ENCODE results near the gene SUSD3. TPM values are rescaled to one million over a fixed set of nuclear protein-coding genes. Genes with fewer than 3 reads are reported as not detected.

The SUSD3 gene
- total and polyA plus RNA-seq, 7 experiments from 2014 or later: 62.8 to 315 (median 78.8) TPM

DNA sequence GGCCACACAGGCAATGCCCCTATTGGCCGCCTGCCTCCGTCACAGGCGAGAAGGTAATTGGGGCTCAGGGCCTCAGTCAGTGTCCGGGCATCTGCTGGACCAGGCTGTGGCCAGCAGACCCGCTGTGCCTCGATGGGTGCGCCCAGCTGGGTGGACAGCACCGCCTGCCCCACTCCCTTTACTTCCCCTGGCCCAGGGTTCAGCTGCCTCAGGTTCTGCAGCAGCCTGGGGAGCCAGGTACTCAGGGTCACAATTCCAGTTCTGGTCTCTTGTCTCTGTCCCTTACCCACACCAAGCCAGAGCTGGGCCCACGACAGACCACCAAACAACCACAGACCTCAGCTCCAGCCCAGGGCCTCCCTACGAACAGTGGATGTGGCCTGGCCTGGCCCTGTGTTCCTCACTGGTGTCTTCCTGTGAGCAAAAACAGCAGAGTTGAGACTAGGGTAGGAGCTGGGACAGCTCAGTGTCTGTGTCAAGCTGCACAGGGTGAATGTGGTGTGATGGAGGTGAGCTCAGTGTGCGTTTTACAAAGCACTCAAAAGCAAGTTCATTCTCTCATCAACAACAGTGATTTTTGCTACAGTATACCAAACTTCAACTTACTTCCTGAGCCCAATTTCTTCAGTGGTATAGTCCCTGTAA, 33.4 kb upstream of the SUSD3 start:
- H3K36me3 Mint-ChIP-seq: peaks cover 7 to 43% (median 32%) of the 10 kb centered on the region in 5 donors
- ATAC-seq: no peak

DNA sequence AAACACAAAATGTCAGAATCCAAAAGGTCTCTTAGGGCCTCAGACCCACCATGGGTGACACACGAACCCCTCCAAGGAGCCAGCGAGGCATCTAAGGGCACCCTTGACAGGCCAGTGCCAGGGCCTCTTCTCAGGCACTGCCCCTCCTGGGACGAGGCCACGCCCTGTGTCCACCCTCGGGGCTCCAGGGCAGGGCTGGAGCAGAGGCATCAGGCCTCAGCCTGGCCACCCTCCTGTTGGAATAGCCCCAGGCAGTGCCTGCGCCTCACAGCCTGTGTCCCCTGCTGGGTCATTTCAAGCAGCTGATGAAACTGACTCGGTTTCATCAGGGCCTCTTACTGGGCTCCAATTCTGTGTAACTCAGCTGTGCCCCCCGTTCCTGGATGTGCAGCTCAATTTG, 32.8 kb upstream of the SUSD3 start:
- DNase-seq: no peak
- Histone ChIP-seq H3K27ac (ENCODE audit: low read depth, low read length) (peak overlapping the region; percentile 90), H3K4me3 (ENCODE audit: low read length) (no peak overlapping the region), H3K27me3 (ENCODE audit: control insufficient read depth in 2 of 2, insufficient read depth in 2 of 2, low read length in 2 of 2) (no peaks in the 10 kb centered on the region), H3K4me1 (ENCODE audit: control insufficient read depth in 2 of 2, insufficient read depth in 2 of 2, low read length in 2 of 2) (peaks cover 63 to 90% of the 10 kb centered on the region in 2 donors), H3K9me3 (ENCODE audit: control insufficient read depth in 2 of 3, low read length in 3 of 3) (no peaks in the 10 kb centered on the region), H3K36me3 (ENCODE audit: control insufficient read depth in 2 of 3, insufficient read depth in 3 of 3, low read length in 3 of 3) (peaks cover 20 to 67% (median 22%) of the 10 kb centered on the region in 3 experiments)
- intact Hi-C loops (cut with micrococcal nuclease): no loop called here
- Mint-ChIP-seq H3K4me3 (peak overlapping the region; percentile 60 to 89 (median 77)), H3K27ac (peak overlapping the region; percentile 96 to 100 (median 99)), H3K9me3 (peaks cover 0 to 1% (median 0%) of the 10 kb centered on the region in 11 donors), H3K36me3 (peaks cover 9 to 46% (median 37%) of the 10 kb centered on the region in 5 donors), H3K4me1 (peaks cover 54 to 94% (median 81%) of the 10 kb centered on the region in 7 donors), H3K27me3 (no peaks in the 10 kb centered on the region)
- no peak for ATAC-seq
- ChIA-PET CTCF (interaction anchor here (0.7 to 2.5 kb wide), 9 partner anchors 9 to 73 kb away, joined by 3 to 11 read pairs (median 6); no protein-coding TSS in a partner anchor), POLR2A (interaction anchor here (0.7 to 19.6 kb wide), 21 partner anchors 8 to 255 kb away, joined by 3 to 365 read pairs (median 3); partner anchors contain the start of genes CARD19 and SUSD3)

More for the DNA sequence above, 33.4 kb upstream of the SUSD3 start:
- Histone ChIP-seq H3K36me3 (ENCODE audit: control insufficient read depth in 2 of 3, insufficient read depth in 3 of 3, low read length in 3 of 3) (peaks cover 22 to 67% (median 24%) of the 10 kb centered on the region in 3 experiments), H3K4me1 (ENCODE audit: control insufficient read depth in 2 of 2, insufficient read depth in 2 of 2, low read length in 2 of 2) (peaks cover 61 to 90% of the 10 kb centered on the region in 2 donors), H3K9me3 (ENCODE audit: control insufficient read depth in 2 of 3, low read length in 3 of 3) (no peaks in the 10 kb centered on the region), H3K27ac (ENCODE audit: low read depth, low read length) (peak overlapping the region; percentile 90), H3K4me3 (ENCODE audit: low read length) (no peak overlapping the region), H3K27me3 (ENCODE audit: control insufficient read depth in 2 of 2, insufficient read depth in 2 of 2, low read length in 2 of 2) (no peaks in the 10 kb centered on the region)
- CTCF ChIA-PET: interaction anchor here (0.7 to 2.5 kb wide), 12 partner anchors 10 to 174 kb away, joined by 3 to 11 read pairs (median 5); no protein-coding TSS in a partner anchor
- Mint-ChIP-seq H3K9me3 (peaks cover 0 to 1% (median 0%) of the 10 kb centered on the region in 11 donors), H3K4me1 (peaks cover 50 to 94% (median 81%) of the 10 kb centered on the region in 7 donors), H3K4me3 (peak overlapping the region; percentile 60 to 89 (median 77)), H3K27ac (peak overlapping the region; percentile 95 to 100 (median 98)), H3K27me3 (no peaks in the 10 kb centered on the region)
- intact Hi-C loops (cut with micrococcal nuclease): no loop called here
- peak in 6 of 9 donors; percentile 42 to 65 (median 52) for DNase-seq
- POLR2A ChIA-PET: interaction anchor here (0.7 to 19.6 kb wide), 21 partner anchors 9 to 255 kb away, joined by 3 to 365 read pairs (median 5); partner anchors contain the start of genes CARD19, NINJ1 and SUSD3

DNA sequence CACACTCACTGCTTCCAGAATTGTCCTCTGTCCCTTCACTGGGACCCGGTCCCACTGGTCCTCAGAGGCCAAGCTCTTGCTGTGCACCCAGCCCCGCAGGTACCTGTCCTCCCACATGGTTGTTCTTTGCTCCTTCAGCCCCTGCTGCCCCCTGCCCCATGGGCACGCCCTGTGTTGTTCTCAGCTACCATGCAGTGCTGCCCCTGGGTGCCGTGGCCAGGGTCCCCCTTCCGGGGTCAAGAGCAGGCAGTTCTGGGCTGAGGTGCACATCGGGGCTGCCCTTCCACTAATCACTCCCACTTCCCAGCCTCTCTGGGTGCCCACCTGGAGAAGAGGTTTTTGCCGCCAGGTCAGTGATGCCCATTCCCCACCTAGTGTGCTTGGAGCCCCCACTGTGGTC, 31.9 kb upstream of the SUSD3 start:
- Mint-ChIP-seq H3K4me1 (peaks cover 60 to 95% (median 83%) of the 10 kb centered on the region in 7 donors), H3K27me3 (no peaks in the 10 kb centered on the region), H3K4me3 (peak overlapping the region in 7 of 10 donors; percentile 32 to 90 (median 82)), H3K27ac (peak overlapping the region; percentile 96 to 100 (median 99)), H3K36me3 (peaks cover 14 to 50% (median 45%) of the 10 kb centered on the region in 5 donors), H3K9me3 (peaks cover 0 to 1% (median 0%) of the 10 kb centered on the region in 11 donors)
- Histone ChIP-seq H3K27ac (ENCODE audit: low read depth, low read length) (peak overlapping the region; percentile 90), H3K4me1 (ENCODE audit: control insufficient read depth in 2 of 2, insufficient read depth in 2 of 2, low read length in 2 of 2) (peaks cover 62 to 90% of the 10 kb centered on the region in 2 donors), H3K4me3 (ENCODE audit: low read length) (no peak overlapping the region), H3K36me3 (ENCODE audit: control insufficient read depth in 2 of 3, insufficient read depth in 3 of 3, low read length in 3 of 3) (peaks cover 20 to 67% (median 29%) of the 10 kb centered on the region in 3 experiments), H3K9me3 (ENCODE audit: control insufficient read depth in 2 of 3, low read length in 3 of 3) (no peaks in the 10 kb centered on the region), H3K27me3 (ENCODE audit: control insufficient read depth in 2 of 2, insufficient read depth in 2 of 2, low read length in 2 of 2) (no peaks in the 10 kb centered on the region)
- ChIA-PET POLR2A (interaction anchor here (0.6 to 19.6 kb wide), 14 partner anchors 9 to 88 kb away, joined by 3 to 365 read pairs (median 4); partner anchors contain the start of gene SUSD3), CTCF (interaction anchor here (0.7 to 2.5 kb wide), 5 partner anchors 12 to 75 kb away, joined by 3 to 11 read pairs (median 6); no protein-coding TSS in a partner anchor)
- ATAC-seq (no peak), DNase-seq (no peak)
- intact Hi-C loops (cut with micrococcal nuclease): no loop called here

DNA sequence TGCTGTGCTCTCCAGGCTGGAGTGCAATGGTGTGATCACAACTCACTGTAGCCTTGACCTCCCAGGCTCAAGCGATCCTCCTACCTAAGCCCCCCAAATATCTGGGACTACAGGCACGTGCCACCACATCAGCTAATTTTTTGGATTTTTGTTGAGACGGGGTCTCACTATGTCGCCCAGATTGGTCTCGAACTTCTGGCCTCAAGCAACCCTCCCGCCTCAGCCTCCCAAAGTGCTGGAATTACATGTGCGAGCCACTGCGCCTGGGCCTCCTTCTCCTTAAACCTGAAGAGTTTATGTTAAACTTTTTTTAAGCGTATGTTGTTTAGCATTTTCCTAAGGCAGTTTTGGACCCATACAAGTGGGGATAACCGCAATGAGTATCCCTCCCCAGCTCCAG, 30.8 kb upstream of the SUSD3 start:
- Mint-ChIP-seq H3K4me1 (peaks cover 54 to 97% (median 84%) of the 10 kb centered on the region in 7 donors), H3K4me3 (peak overlapping the region; percentile 80 to 91 (median 88)), H3K27ac (peak overlapping the region; percentile 96 to 100 (median 99)), H3K27me3 (no peaks in the 10 kb centered on the region), H3K36me3 (peaks cover 15 to 50% (median 49%) of the 10 kb centered on the region in 5 donors), H3K9me3 (peaks cover 0 to 3% (median 0%) of the 10 kb centered on the region in 11 donors)
- peaks cover 20 to 67% (median 34%) of the 10 kb centered on the region in 3 experiments for H3K36me3 ChIP-seq (ENCODE audit: control insufficient read depth in 2 of 3, insufficient read depth in 3 of 3, low read length in 3 of 3)
- H3K4me1 ChIP-seq (ENCODE audit: control insufficient read depth in 2 of 2, insufficient read depth in 2 of 2, low read length in 2 of 2): peaks cover 62 to 92% of the 10 kb centered on the region in 2 donors
- no peaks in the 10 kb centered on the region for H3K27me3 ChIP-seq (ENCODE audit: control insufficient read depth in 2 of 2, insufficient read depth in 2 of 2, low read length in 2 of 2)
- ChIA-PET POLR2A (interaction anchor here (0.6 to 19.6 kb wide), 25 partner anchors 9 to 116 kb away, joined by 3 to 365 read pairs (median 5); partner anchors contain the start of genes CARD19 and SUSD3), CTCF (interaction anchor here (0.6 to 2.1 kb wide), 10 partner anchors 8 to 82 kb away, joined by 3 to 12 read pairs (median 4); no protein-coding TSS in a partner anchor)
- H3K9me3 ChIP-seq (ENCODE audit: control insufficient read depth in 2 of 3, low read length in 3 of 3): no peaks in the 10 kb centered on the region
- no peak for ATAC-seq
- H3K4me3 ChIP-seq (ENCODE audit: low read length): peak overlapping the region; percentile 49
- intact Hi-C loops (cut with micrococcal nuclease): loop anchor here (1.0 to 2.0 kb wide), 12 partner anchors 13 to 107 kb away; partner anchors contain the start of genes NINJ1 (in 2 of the 2), CARD19 (in 1 of the 2) and SUSD3 (in 1 of the 2)
- DNase-seq: no peak
- peak overlapping the region; percentile 90 for H3K27ac ChIP-seq (ENCODE audit: low read depth, low read length)

DNA sequence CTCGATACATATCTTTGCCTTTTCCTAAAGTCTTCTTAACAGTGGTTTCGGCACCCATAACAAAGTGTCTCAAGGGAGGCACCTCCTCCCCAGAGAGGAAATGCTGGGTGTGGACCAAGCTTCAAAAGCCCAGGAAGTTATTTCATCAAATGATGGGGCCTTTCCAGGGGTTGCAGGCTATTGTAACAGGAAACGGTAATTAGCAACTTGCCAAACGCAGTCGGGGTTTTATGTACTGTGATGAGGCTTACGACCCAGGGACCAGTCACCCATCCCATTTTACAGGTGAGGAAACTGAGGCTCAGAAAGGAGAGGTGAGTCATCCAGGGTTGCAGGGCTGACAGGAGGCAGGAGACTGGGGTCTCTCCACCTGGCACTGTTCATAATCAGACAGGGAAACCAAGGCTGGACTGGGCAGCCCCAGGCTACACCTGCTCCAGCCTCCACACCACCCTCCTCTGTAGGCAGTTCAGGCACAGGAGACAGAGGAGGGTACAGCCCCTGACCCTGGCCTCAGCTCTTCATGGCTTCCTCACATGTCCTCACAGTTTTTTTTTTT, 30.0 kb upstream of the SUSD3 start:
- peaks cover 0 to 3% (median 0%) of the 10 kb centered on the region in 11 donors for H3K9me3 Mint-ChIP-seq
- H3K27me3 Mint-ChIP-seq: no peaks in the 10 kb centered on the region
- intact Hi-C loops (cut with micrococcal nuclease): loop anchor here (1.0 to 2.0 kb wide), 12 partner anchors 14 to 106 kb away; partner anchors contain the start of genes NINJ1 (in 2 of the 2), CARD19 (in 1 of the 2) and SUSD3 (in 1 of the 2)
- H3K4me3 Mint-ChIP-seq: peak overlapping the region; percentile 80 to 91 (median 88)
- DNase-seq (peak; percentile 38 to 94 (median 91)), ATAC-seq (peak; percentile 93)
- peak overlapping the region; percentile 90 for H3K27ac ChIP-seq (ENCODE audit: low read depth, low read length)
- H3K9me3 ChIP-seq (ENCODE audit: control insufficient read depth in 2 of 3, low read length in 3 of 3): no peaks in the 10 kb centered on the region
- CTCF ChIA-PET: interaction anchor here (0.6 to 2.1 kb wide), 13 partner anchors 9 to 81 kb away, joined by 3 to 12 read pairs (median 4); no protein-coding TSS in a partner anchor
- H3K4me1 ChIP-seq (ENCODE audit: control insufficient read depth in 2 of 2, insufficient read depth in 2 of 2, low read length in 2 of 2): peaks cover 62 to 93% of the 10 kb centered on the region in 2 donors
- peak overlapping the region; percentile 49 for H3K4me3 ChIP-seq (ENCODE audit: low read length)
- POLR2A ChIA-PET: interaction anchor here (0.5 to 19.6 kb wide), 29 partner anchors 9 to 126 kb away, joined by 3 to 365 read pairs (median 5); partner anchors contain the start of genes CARD19, FGD3 and SUSD3
- no peaks in the 10 kb centered on the region for H3K27me3 ChIP-seq (ENCODE audit: control insufficient read depth in 2 of 2, insufficient read depth in 2 of 2, low read length in 2 of 2)
- peaks cover 54 to 93% (median 82%) of the 10 kb centered on the region in 7 donors for H3K4me1 Mint-ChIP-seq
- H3K36me3 Mint-ChIP-seq: peaks cover 15 to 50% (median 44%) of the 10 kb centered on the region in 5 donors
- H3K27ac Mint-ChIP-seq: peak overlapping the region; percentile 96 to 100 (median 99)
- H3K36me3 ChIP-seq (ENCODE audit: control insufficient read depth in 2 of 3, insufficient read depth in 3 of 3, low read length in 3 of 3): peaks cover 15 to 67% (median 33%) of the 10 kb centered on the region in 3 experiments

All from naive thymus-derived CD4-positive, alpha-beta T cell (primary cell).